Natural killer cell (primary cell): ENCODE measurements around the gene SYCE1. TPM values are rescaled to one million over a fixed set of nuclear protein-coding genes. Genes with fewer than 3 reads are reported as not detected.

ENCODE experiments used
- ATAC-seq, 3 donors: fragments of 150-1000 bp in 2 of 3; fragments of 200-7000 bp in 1 of 3; cut with Tn5 transposase; 1 replicate in 1 of 3; 2 replicates in 2 of 3; pipeline ENCODE4 v1.10.0; 2021; ENCODE audit warnings: mild to moderate bottlenecking in 2 of 3, moderate library complexity in 2 of 3
- DNase-seq, 2 donors: peaks; one replicate each; pipeline versions ENCODE4 v3.0.0 to v3.0.0-alpha.2; 2013 to 2021; ENCODE audit warnings: mixed read lengths in 1 of 2
- H3K27ac ChIP-seq: one replicate; pipeline ENCODE4 v1.5.1; 2013; ENCODE audit warnings: mild to moderate bottlenecking, low read length
- H3K27me3 ChIP-seq: one replicate; pipeline ENCODE4 v1.6.1; 2013; ENCODE audit warnings: low read length; ENCODE audit not compliant: control insufficient read depth, insufficient read depth
- H3K36me3 ChIP-seq: one replicate; pipeline ENCODE4 v1.6.1; 2013; ENCODE audit warnings: low read length; ENCODE audit not compliant: control insufficient read depth, insufficient read depth
- H3K4me1 ChIP-seq: one replicate; pipeline ENCODE4 v1.6.1; 2013; ENCODE audit warnings: low read length; ENCODE audit not compliant: control insufficient read depth, insufficient read depth
- H3K4me3 ChIP-seq: one replicate; pipeline ENCODE4 v1.5.1; 2013; ENCODE audit warnings: low read length
- H3K9me3 ChIP-seq: one replicate; pipeline ENCODE4 v1.6.1; 2013; ENCODE audit warnings: low read length; ENCODE audit not compliant: control insufficient read depth, insufficient read depth
- H3K27ac Mint-ChIP-seq, 2 donors: one replicate each; pipeline ENCODE4 v1.8.0; 2022; ENCODE audit warnings: mild to moderate bottlenecking in 2 of 2, mixed read lengths in 2 of 2, moderate library complexity in 1 of 2
- H3K27me3 Mint-ChIP-seq, 2 donors: one replicate each; pipeline ENCODE4 v1.8.0; 2022; ENCODE audit warnings: low read depth in 2 of 2, mixed read lengths in 2 of 2
- H3K36me3 Mint-ChIP-seq: one replicate; pipeline ENCODE4 v1.8.0; 2022; ENCODE audit warnings: mixed read lengths
- H3K4me1 Mint-ChIP-seq, 2 donors: one replicate each; pipeline ENCODE4 v1.8.0; 2022; ENCODE audit warnings: mixed read lengths in 2 of 2
- H3K4me3 Mint-ChIP-seq: one replicate; pipeline ENCODE4 v1.8.0; 2022; ENCODE audit warnings: mild to moderate bottlenecking, moderate library complexity, mixed read lengths
- H3K9me3 Mint-ChIP-seq, 2 donors: one replicate each; pipeline ENCODE4 v1.8.0; 2022; ENCODE audit warnings: mixed read lengths in 2 of 2
- WGBS: methylation state at CpG from one replicate; pipeline ENCODE4 v1.1.7; 2013; ENCODE audit warnings: missing lambda C conversion rate; ENCODE audit not compliant: insufficient coverage; 5-methylcytosine and 5-hydroxymethylcytosine counted together
- intact Hi-C: fragments of 100-400 bp; cut with micrococcal nuclease; formaldehyde crosslinking; loops from one replicate; pipeline ENCODE4 v1.14.2; 2022
- total RNA-seq, 4 donors: library from RNA; stranded (reverse); fragments of 120-200 nt in 1 of 4; gene quantifications; one replicate each; pipeline versions ENCODE4 v1.2.3 to v1.2.4, GENCODE V29; 2013 to 2022
- TF ChIP-seq, protein P1 (sequence below): fragments of 200-600 bp; IDR thresholded peaks from one replicate; pipeline ENCODE4 v1.8.0; 2022; ENCODE audit warnings: antibody characterized with exemption

The SYCE1 gene
- total RNA-seq, 3 donors from 2014 or later (not counting 1 experiment from before 2014, with no cell fraction given), result 0.82 TPM; not detected in 2

DNA sequence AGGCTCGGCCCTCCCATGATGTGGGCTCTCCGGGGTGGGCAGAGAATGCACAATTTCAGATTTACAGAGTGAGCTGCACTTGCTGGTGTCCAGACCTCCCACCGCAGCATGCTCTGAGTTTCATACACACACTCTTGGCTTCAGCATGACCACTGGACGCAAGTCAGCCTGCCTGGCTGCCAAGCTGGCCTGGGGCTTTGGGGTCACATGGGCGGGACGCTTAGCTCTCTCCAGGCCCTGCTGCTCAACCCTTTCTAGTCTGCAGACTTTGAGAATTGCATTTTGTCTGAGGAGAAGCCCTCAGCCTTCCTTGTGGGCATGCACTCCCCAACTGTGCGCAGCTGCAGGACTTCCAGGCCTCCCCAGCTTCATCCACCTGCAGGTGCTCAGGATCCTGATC is 32.5 kb downstream of the SYCE1 start:
- no peak for ATAC-seq
- TF ChIP-seq, protein P1, sequence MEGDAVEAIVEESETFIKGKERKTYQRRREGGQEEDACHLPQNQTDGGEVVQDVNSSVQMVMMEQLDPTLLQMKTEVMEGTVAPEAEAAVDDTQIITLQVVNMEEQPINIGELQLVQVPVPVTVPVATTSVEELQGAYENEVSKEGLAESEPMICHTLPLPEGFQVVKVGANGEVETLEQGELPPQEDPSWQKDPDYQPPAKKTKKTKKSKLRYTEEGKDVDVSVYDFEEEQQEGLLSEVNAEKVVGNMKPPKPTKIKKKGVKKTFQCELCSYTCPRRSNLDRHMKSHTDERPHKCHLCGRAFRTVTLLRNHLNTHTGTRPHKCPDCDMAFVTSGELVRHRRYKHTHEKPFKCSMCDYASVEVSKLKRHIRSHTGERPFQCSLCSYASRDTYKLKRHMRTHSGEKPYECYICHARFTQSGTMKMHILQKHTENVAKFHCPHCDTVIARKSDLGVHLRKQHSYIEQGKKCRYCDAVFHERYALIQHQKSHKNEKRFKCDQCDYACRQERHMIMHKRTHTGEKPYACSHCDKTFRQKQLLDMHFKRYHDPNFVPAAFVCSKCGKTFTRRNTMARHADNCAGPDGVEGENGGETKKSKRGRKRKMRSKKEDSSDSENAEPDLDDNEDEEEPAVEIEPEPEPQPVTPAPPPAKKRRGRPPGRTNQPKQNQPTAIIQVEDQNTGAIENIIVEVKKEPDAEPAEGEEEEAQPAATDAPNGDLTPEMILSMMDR, result no peak
- Mint-ChIP-seq H3K36me3 (no peaks in the 10 kb centered on the region), H3K27me3 (peaks cover 31 to 40% of the 10 kb centered on the region in 2 donors), H3K9me3 (no peaks in the 10 kb centered on the region), H3K27ac (no peak overlapping the region), H3K4me3 (no peak overlapping the region), H3K4me1 (peaks cover 17 to 25% of the 10 kb centered on the region in 2 donors)
- WGBS, result 89% methylated on average over 7 of the region's 7 CpGs
- intact Hi-C loops, result no loop called here
- Histone ChIP-seq H3K4me3 (no peak overlapping the region), H3K9me3 (no peaks in the 10 kb centered on the region), H3K36me3 (no peaks in the 10 kb centered on the region), H3K4me1 (peaks cover 30% of the 10 kb centered on the region), H3K27me3 (peaks cover 6% of the 10 kb centered on the region), H3K27ac (no peak overlapping the region)
- DNase-seq, result no peak

DNA sequence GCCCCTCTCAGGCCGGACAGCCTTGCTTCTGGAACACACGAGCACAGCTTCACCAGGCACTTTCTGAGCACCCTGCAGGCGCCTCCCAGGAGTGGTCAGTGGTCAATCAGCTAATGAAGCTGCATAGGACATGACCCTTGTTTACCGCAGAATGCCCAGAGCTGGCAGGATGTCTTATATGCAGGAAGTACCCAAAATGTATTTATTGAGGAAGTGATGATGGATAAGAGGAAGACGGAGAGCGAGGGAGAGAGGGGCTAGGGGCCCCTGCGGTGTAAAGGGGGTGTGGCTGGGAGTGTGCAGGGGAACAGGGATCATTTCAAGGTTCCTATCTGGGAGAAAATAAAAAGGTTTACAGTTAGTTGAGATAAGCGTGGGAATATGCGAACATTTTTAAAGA is 34.9 kb downstream of the SYCE1 start:
- DNase-seq, result no peak
- Histone ChIP-seq H3K9me3 (no peaks in the 10 kb centered on the region), H3K4me1 (peaks cover 30% of the 10 kb centered on the region), H3K4me3 (no peak overlapping the region), H3K36me3 (no peaks in the 10 kb centered on the region), H3K27me3 (peaks cover 6% of the 10 kb centered on the region), H3K27ac (no peak overlapping the region)
- intact Hi-C loops, result no loop called here
- TF ChIP-seq, protein P1, result no peak
- Mint-ChIP-seq H3K9me3 (no peaks in the 10 kb centered on the region), H3K27me3 (peaks cover 37 to 56% of the 10 kb centered on the region in 2 donors), H3K4me3 (no peak overlapping the region), H3K27ac (peak overlapping the region in 1 of 2 donors; percentile 2), H3K36me3 (no peaks in the 10 kb centered on the region), H3K4me1 (peaks cover 17 to 25% of the 10 kb centered on the region in 2 donors)
- ATAC-seq, result no peak
- 26% methylated on average over 9 of the region's 9 CpGs for WGBS

DNA sequence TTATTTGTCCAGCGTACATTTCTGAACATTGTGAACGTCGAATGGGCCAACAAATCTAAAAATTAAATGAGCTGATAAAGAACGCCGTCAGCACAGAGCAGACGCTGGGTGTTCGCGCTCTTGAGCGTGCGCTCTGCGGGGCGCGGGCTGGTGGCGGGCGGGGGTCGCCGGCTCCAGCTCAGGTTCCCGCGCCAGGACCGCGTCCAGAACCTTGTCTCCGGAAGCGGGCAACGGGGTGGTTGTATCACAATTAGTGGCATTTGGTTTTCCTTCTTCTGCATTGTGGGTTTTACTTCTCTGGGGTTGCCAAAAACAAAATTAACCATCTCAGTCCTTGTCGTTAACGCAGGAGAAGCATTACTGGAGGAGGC is 35.8 kb downstream of the SYCE1 start:
- peak overlapping the region; percentile 76 for H3K4me3 Mint-ChIP-seq
- TF ChIP-seq, protein P1, result no peak
- 1% methylated on average over 26 of the region's 26 CpGs for WGBS
- H3K27ac ChIP-seq, result no peak overlapping the region
- H3K27me3 Mint-ChIP-seq, result peaks cover 37 to 56% of the 10 kb centered on the region in 2 donors
- H3K27ac Mint-ChIP-seq, result no peak overlapping the region
- no peaks in the 10 kb centered on the region for H3K9me3 Mint-ChIP-seq
- H3K4me1 ChIP-seq, result peaks cover 30% of the 10 kb centered on the region
- no peak for ATAC-seq
- intact Hi-C loops, result no loop called here
- H3K4me3 ChIP-seq, result peak overlapping the region; percentile 27
- H3K4me1 Mint-ChIP-seq, result peaks cover 17 to 25% of the 10 kb centered on the region in 2 donors
- H3K36me3 Mint-ChIP-seq, result no peaks in the 10 kb centered on the region
- no peaks in the 10 kb centered on the region for H3K36me3 ChIP-seq
- H3K27me3 ChIP-seq, result peaks cover 6% of the 10 kb centered on the region
- H3K9me3 ChIP-seq, result no peaks in the 10 kb centered on the region
- DNase-seq, result no peak
